Activated T-cell treated with anti-CD3 and anti-CD28 coated beads, Interleukin-2, amount 50 U/mL, for 1 hour (primary cell): ENCODE results near the gene MS4A3.
"Not testable (repeated sequence)": the region's sequence is repeated elsewhere in the genome, so short reads cannot be mapped to it uniquely, and the experiment has no call there.

Experiments
- DNase-seq: peaks from one replicate; pipeline ENCODE4 v3.0.0-alpha.2; 2020

Gene MS4A3

GRCh38 chr11:60056349-60056969 is at the start of gene MS4A3:
Gene MS4A3, plus strand, starts transcription at chr11:60056665. Its CDS starts 4,496 bp downstream, at chr11:60061161.
- DNase-seq, result no peak

GRCh38 chr11:60016881-60017280 is 39.6 kb upstream of the MS4A3 start, which contains the start of gene OOSP4B:
Gene OOSP4B, plus strand, starts transcription at chr11:60017181.
- no peak for DNase-seq

- no peak for DNase-seq
These were observed 38.4 kb upstream of the MS4A3 start for GRCh38 chr11:60018058-60018457.

GRCh38 chr11:60020376-60020775 is 36.1 kb upstream of the MS4A3 start:
- not testable (repeated sequence) for DNase-seq

GRCh38 chr11:60029015-60029632 is 27.3 kb upstream of the MS4A3 start:
- DNase-seq, result no peak

GRCh38 chr11:60040109-60040508 is 16.4 kb upstream of the MS4A3 start, which contains the start of gene OOSP2:
Gene OOSP2, plus strand, starts transcription at chr11:60040409. Its CDS starts 51 bp downstream, at chr11:60040460.
- DNase-seq, result no peak

GRCh38 chr11:60050422-60050821 is 6.0 kb upstream of the MS4A3 start:
- not testable (repeated sequence) for DNase-seq

- not testable (repeated sequence) for DNase-seq
These were observed 5.6 kb upstream of the MS4A3 start for GRCh38 chr11:60050839-60051238.

- no peak for DNase-seq
These were observed 2.6 kb downstream of the MS4A3 start for GRCh38 chr11:60059052-60059451.

GRCh38 chr11:60059521-60060240 is 3.2 kb downstream of the MS4A3 start:
- no peak for DNase-seq

- no peak for DNase-seq
These were observed 7.6 kb downstream of the MS4A3 start for GRCh38 chr11:60064111-60064510.

GRCh38 chr11:60065801-60066200 is 9.3 kb downstream of the MS4A3 start:
- DNase-seq, result no peak

- no peak for DNase-seq
These were observed 13.0 kb downstream of the MS4A3 start for GRCh38 chr11:60069450-60069849.

- not testable (repeated sequence) for DNase-seq
These were observed 15.2 kb downstream of the MS4A3 start for GRCh38 chr11:60071644-60072043.

GRCh38 chr11:60077216-60077817 is 20.9 kb downstream of the MS4A3 start:
- no peak for DNase-seq

- no peak for DNase-seq
These were observed 21.5 kb downstream of the MS4A3 start for GRCh38 chr11:60077981-60078380.

- DNase-seq, result no peak
These were observed 22.3 kb downstream of the MS4A3 start for GRCh38 chr11:60078745-60079144.

GRCh38 chr11:60080535-60080934 is 24.1 kb downstream of the MS4A3 start:
- DNase-seq, result no peak

GRCh38 chr11:60084631-60085273 is 28.3 kb downstream of the MS4A3 start:
- no peak for DNase-seq

- no peak for DNase-seq
These were observed 29.4 kb downstream of the MS4A3 start for GRCh38 chr11:60085909-60086308.

- no peak for DNase-seq
These were observed 30.8 kb downstream of the MS4A3 start for GRCh38 chr11:60087239-60087638.

GRCh38 chr11:60088364-60088763 is 31.9 kb downstream of the MS4A3 start, which contains the start of gene MS4A2:
Gene MS4A2, plus strand, starts transcription at chr11:60088664. Its CDS starts 102 bp downstream, at chr11:60088766.
- DNase-seq, result no peak
